GM12878 (cell line): ENCODE measurements around the gene RAP1A. TPM values are rescaled to one million over a fixed set of nuclear protein-coding genes. Genes with fewer than 3 reads are reported as not detected.

Source experiments
- ATAC-seq: fragments of 200-7000 bp; cut with Tn5 transposase; 3 replicates; pipeline ENCODE4 v1.9.1; 2020; ENCODE audit warnings: mild to moderate bottlenecking, moderate library complexity
- BruUV-seq: library from RNA; stranded (reverse); fragments of 400-500 nt; replicated peaks from 2 replicates; lab custom pipeline; 2021; lab: Mats Ljungman, UMichigan
- CTCF ChIA-PET: fragments of 300-600 bp; sonication (Branson Sonifier 250); formaldehyde crosslinking; extraction: SDS; loops from one replicate; lab custom pipeline; 2021; ENCODE audit warnings: inconsistent platforms; lab: Yijun Ruan, JAX
- POLR2A ChIA-PET: fragments of 350-600 bp; formaldehyde crosslinking; extraction: SDS; loops from one replicate; lab custom pipeline; 2021; ENCODE audit warnings: inconsistent platforms; lab: Charles Lee
- RAD21 ChIA-PET: fragments of 300-600 bp; sonication (Branson Sonifier 250); formaldehyde crosslinking; loops from one replicate; lab custom pipeline; 2023; ENCODE audit warnings: antibody characterized with exemption; ENCODE audit not compliant: unreplicated experiment; lab: Charles Lee
- SMC1A ChIA-PET: fragments of 300-600 bp; sonication (Branson Sonifier 250); formaldehyde crosslinking; loops from one replicate; lab custom pipeline; 2023; ENCODE audit not compliant: unreplicated experiment, uncharacterized antibody; lab: Charles Lee
- DNase-seq: peaks from one replicate; pipeline ENCODE4 v3.0.0-alpha.2; 2011; ENCODE audit warnings: low read depth, low spot score
- FAIRE-seq: peaks from 3 replicates; lab custom pipeline; 2011; peaks lifted over from hg19 to GRCh38; lab: Jason Lieb, UNC
- H2AFZ ChIP-seq: 2 replicates; pipeline ENCODE4 v1.6.0; 2011; ENCODE audit warnings: low read depth, low read length, control low read depth; ENCODE audit not compliant: control insufficient read depth
- H3K27ac ChIP-seq: 2 replicates; pipeline ENCODE4 v1.5.1; 2011; ENCODE audit warnings: control low read depth; ENCODE audit not compliant: control insufficient read depth, insufficient read depth
- H3K27me3 ChIP-seq, 2 experiments: replicated peaks in 1 of 2; 2 replicates each; pipeline versions ENCODE4 v1.6.0 to v1.6.1; 2011; ENCODE audit warnings: low read length in 1 of 2; ENCODE audit not compliant: control insufficient read depth in 2 of 2, insufficient read depth in 2 of 2
- H3K36me3 ChIP-seq, 2 experiments: 2 replicates each; pipeline ENCODE4 v1.5.1; 2011; ENCODE audit warnings: low read length in 1 of 2; ENCODE audit not compliant: control insufficient read depth in 2 of 2, insufficient read depth in 2 of 2
- H3K4me1 ChIP-seq: 2 replicates; pipeline ENCODE4 v1.6.1; 2011; ENCODE audit warnings: mild to moderate bottlenecking, low read length, moderate library complexity, mixed read lengths; ENCODE audit not compliant: control insufficient read depth, insufficient read depth
- H3K4me2 ChIP-seq: 2 replicates; pipeline ENCODE4 v1.6.0; 2011; ENCODE audit warnings: control low read depth; ENCODE audit not compliant: control insufficient read depth, insufficient read depth
- H3K4me3 ChIP-seq: fragments of 200-600 bp; sonication (generic); 2 replicates; pipeline ENCODE4 v1.5.1; 2016
- H3K79me2 ChIP-seq: 2 replicates; pipeline ENCODE4 v1.6.0; 2011; ENCODE audit warnings: low read length; ENCODE audit not compliant: control insufficient read depth, insufficient read depth
- H3K9ac ChIP-seq: 2 replicates; pipeline ENCODE4 v1.8.0; 2011; ENCODE audit warnings: low read length, control low read depth, mixed read lengths; ENCODE audit not compliant: control insufficient read depth, insufficient read depth
- H3K9me3 ChIP-seq: replicated peaks from 3 replicates; pipeline ENCODE4 v1.5.1; 2011; ENCODE audit warnings: mild to moderate bottlenecking, low read length; ENCODE audit not compliant: control insufficient read depth, insufficient read depth
- H4K20me1 ChIP-seq: 2 replicates; pipeline ENCODE4 v1.6.0; 2011; ENCODE audit not compliant: control insufficient read depth, insufficient read depth
- BCL11A ChIP-seq: IDR thresholded peaks from 2 replicates; pipeline ENCODE4 v1.6.1; 2011; ENCODE audit warnings: low read depth, low read length
- IKZF1 ChIP-seq: fragments of 450-650 bp; conservative IDR thresholded peaks from 2 replicates; pipeline ENCODE4 v1.6.1; 2017; ENCODE audit warnings: antibody characterized with exemption, mild to moderate bottlenecking
- IKZF2 ChIP-seq, 2 experiments: fragments of 450-650 bp; IDR thresholded peaks; 2 replicates each; pipeline ENCODE4 v1.6.1; 2017; ENCODE audit warnings: mild to moderate bottlenecking in 2 of 2, moderate library complexity in 2 of 2
- MEF2A ChIP-seq: IDR thresholded peaks from 2 replicates; pipeline ENCODE4 v1.6.1; 2011; ENCODE audit warnings: low read depth, mild to moderate bottlenecking, low read length, moderate library complexity; ENCODE audit not compliant: insufficient read depth
- MTA2 ChIP-seq: fragments of 450-650 bp; IDR thresholded peaks from 2 replicates; pipeline ENCODE4 v1.6.1; 2016; ENCODE audit warnings: low read depth, mild to moderate bottlenecking, moderate library complexity
- PAX5 ChIP-seq: IDR thresholded peaks from 2 replicates; pipeline ENCODE4 v1.6.1; 2011; ENCODE audit warnings: low read depth, low read length, borderline replicate concordance
- PML ChIP-seq: IDR thresholded peaks from 2 replicates; pipeline ENCODE4 v1.6.1; 2012; ENCODE audit warnings: low read length, inconsistent platforms
- RCOR1 ChIP-seq: conservative IDR thresholded peaks from 2 replicates; pipeline ENCODE4 v1.6.1; 2012; ENCODE audit warnings: low read depth, low read length, improper control_type of control experiment
- SP1 ChIP-seq: IDR thresholded peaks from one replicate; pipeline ENCODE4 v1.6.1; 2011; ENCODE audit warnings: low read depth, low read length
- SUZ12 ChIP-seq: fragments of 200-600 bp; sonication (generic); IDR thresholded peaks from one replicate; pipeline ENCODE4 v1.6.1; 2018; ENCODE audit warnings: antibody characterized with exemption, mild to moderate bottlenecking; ENCODE audit not compliant: unreplicated experiment
- TCF3 ChIP-seq: IDR thresholded peaks from 2 replicates; pipeline ENCODE4 v1.6.1; 2012; ENCODE audit warnings: low read depth, mild to moderate bottlenecking, low read length, borderline replicate concordance; ENCODE audit not compliant: insufficient read depth
- USF2 ChIP-seq: IDR thresholded peaks from 2 replicates; pipeline ENCODE4 v1.6.1; 2011; ENCODE audit warnings: low read depth, low read length, improper control_type of control experiment, borderline replicate concordance
- ZZZ3 ChIP-seq: IDR thresholded peaks from 2 replicates; pipeline ENCODE4 v1.6.1; 2011; ENCODE audit warnings: low read depth; ENCODE audit not compliant: control insufficient read depth, insufficient read length
- WGBS: methylation state at CpG from one replicate; pipeline ENCODE4 v1.1.6; 2016; ENCODE audit warnings: low lambda C conversion rate; ENCODE audit not compliant: insufficient replicate concordance, insufficient coverage; ENCODE audit errors: missing lambda C conversion rate; 5-methylcytosine and 5-hydroxymethylcytosine counted together
- in situ Hi-C: fragments of 300-500 bp; cut with MboI; formaldehyde crosslinking; loops from 9 replicates; pipeline ENCODE4 v1.14.3; 2018; ENCODE audit warnings: mixed read lengths
- intact Hi-C: fragments of 100-400 bp; cut with micrococcal nuclease; formaldehyde crosslinking; loops from one replicate; pipeline ENCODE4 v1.14.2; 2022; ENCODE audit not compliant: unreplicated experiment
- polyA plus RNA-seq, 11 experiments: library from polyadenylated mRNA; depleted of rRNA in 4 of 11; unstranded in 6 of 11; stranded (reverse) in 5 of 11; fragments of >200 nt; fragmentation: Nextera tagmentation in 4 of 11; fragmentation: Illumina TruSeq in 1 of 11; extraction: Ambion mirVana in 4 of 11; extraction: Trizol in 1 of 11; gene quantifications; 1 replicate in 1 of 11; 2 replicates in 10 of 11; pipeline versions ENCODE4 v1.2.1 to v1.2.3, GENCODE V29; 2011 to 2016; ENCODE audit warnings: inconsistent platforms in 2 of 11, missing spikeins in 2 of 11, low read depth in 1 of 11
- total RNA-seq, 4 experiments: library from RNA; depleted of rRNA in 3 of 4; stranded (reverse); fragments of >200 nt in 3 of 4; fragmentation: Illumina TruSeq in 1 of 4; extraction: Trizol in 1 of 4; gene quantifications; 2 replicates each; pipeline versions ENCODE4 v1.2.1 to v1.2.3, GENCODE V29; 2013 to 2021

RAP1A gene
- total and polyA plus RNA-seq, 10 of the 15 experiments (the other 5 are each of a cell fraction or from before 2014, with no cell fraction given): 38.4 to 213 (median 86.0) TPM

GRCh38 chr1:111647736-111648135 lies 28.1 kb downstream of the RAP1A start:
- ChIA-PET RAD21 (interaction anchor here (1.1 to 2.2 kb wide), 3 partner anchors 9 to 140 kb away, joined by 3 to 13 read pairs (median 3); partner anchors contain the start of gene RAP1A), CTCF (interaction anchor here (0.7 to 2.6 kb wide), 6 partner anchors 18 to 140 kb away, joined by 3 to 8 read pairs (median 4); no protein-coding TSS in a partner anchor), POLR2A (interaction anchor here (0.5 to 0.7 kb wide), 3 partner anchors 21 to 128 kb away, joined by 3 to 5 read pairs (median 4); no protein-coding TSS in a partner anchor), SMC1A (interaction anchor here (0.7 to 3.8 kb wide), 6 partner anchors 15 to 139 kb away, joined by 3 to 17 read pairs (median 4); no protein-coding TSS in a partner anchor)
- DNase-seq (no peak), ATAC-seq (no peak), FAIRE-seq (no peak)
- no peaks in the 10 kb centered on the region for H3K27me3 ChIP-seq
- intact Hi-C loops (no loop called here), in situ Hi-C loops (loop anchor here (5.0 kb wide), 1 partner anchor 140 kb away; no protein-coding TSS in a partner anchor)
- H3K79me2 ChIP-seq: peaks cover 90% of the 10 kb centered on the region
- H3K9me3 ChIP-seq: no peaks in the 10 kb centered on the region; the same call in 2 of the 3 replicates
- no peak overlapping the region for H3K27ac ChIP-seq
- no peak for TF ChIP-seq PML
- TF ChIP-seq ZZZ3: no peak
- no peak overlapping the region for H3K4me3 ChIP-seq
- no peaks in the 10 kb centered on the region for H3K4me1 ChIP-seq
- H2AFZ ChIP-seq: no peak overlapping the region
- 4% methylated on average over 1 of the region's 1 CpG for WGBS
- H3K9ac ChIP-seq: no peak overlapping the region
- BruUV-seq: no TSS peak
- no peak overlapping the region for H3K4me2 ChIP-seq
- H3K36me3 ChIP-seq: peaks cover 10 to 11% of the 10 kb centered on the region in 2 experiments
- peaks cover 3% of the 10 kb centered on the region for H4K20me1 ChIP-seq

- intact Hi-C loops: no loop called here
- ATAC-seq: no peak
- BruUV-seq: no TSS peak
- in situ Hi-C loops: loop anchor here (5.0 kb wide), 1 partner anchor 142 kb away; no protein-coding TSS in a partner anchor
- Histone ChIP-seq H3K4me3 (no peak overlapping the region), H3K27me3 (no peaks in the 10 kb centered on the region), H3K4me1 (no peaks in the 10 kb centered on the region; the same call in 1 of the 2 replicates), H4K20me1 (peaks cover 3% of the 10 kb centered on the region), H3K27ac (no peak overlapping the region), H3K9me3 (no peaks in the 10 kb centered on the region; the same call in 2 of the 3 replicates), H2AFZ (no peak overlapping the region), H3K9ac (no peak overlapping the region), H3K4me2 (no peak overlapping the region), H3K36me3 (peaks cover 10 to 11% of the 10 kb centered on the region in 2 experiments), H3K79me2 (peaks cover 88% of the 10 kb centered on the region)
- RAD21 ChIA-PET: interaction anchor here (0.8 to 2.2 kb wide), 9 partner anchors 10 to 141 kb away, joined by 3 to 13 read pairs (median 4); partner anchors contain the start of gene RAP1A
- POLR2A ChIA-PET: interaction anchor here (0.6 to 1.4 kb wide), 4 partner anchors 9 to 141 kb away, joined by 3 to 4 read pairs (median 4); no protein-coding TSS in a partner anchor
- 95% methylated on average over 7 of the region's 7 CpGs for WGBS
- no peak for FAIRE-seq
- SMC1A ChIA-PET: interaction anchor here (0.7 to 2.4 kb wide), 9 partner anchors 12 to 141 kb away, joined by 3 to 7 read pairs (median 3); partner anchors contain the start of gene RAP1A
- TF ChIP-seq IKZF2 (IDR thresholded peaks at IDR 0.05) (no peak), MTA2 (no peak), USF2 (no peak), MEF2A (no peak), RCOR1 (no peak), PAX5 (no peak), IKZF1 (no peak), BCL11A (no peak), TCF3 (no peak), SUZ12 (no peak), SP1 (no peak)
- no peak for DNase-seq
- CTCF ChIA-PET: interaction anchor here (0.8 to 2.6 kb wide), 6 partner anchors 56 to 142 kb away, joined by 3 to 8 read pairs (median 5); no protein-coding TSS in a partner anchor
Measured at GRCh38 chr1:111648806-111649205, 29.2 kb downstream of the RAP1A start.
